MG63 (cell line): ENCODE measurements around the gene ANKRD11. TPM values are rescaled to one million over a fixed set of nuclear protein-coding genes. Genes with fewer than 3 reads are reported as not detected.
A peak's percentile ranks its signal among the peaks of the same experiment; 100 is the strongest.

Experiments used
- DNase-seq: peaks from one replicate; pipeline ENCODE4 v3.0.0-alpha.2; 2020
- H3K27me3 ChIP-seq: fragments of 250-450 bp; sonication (Bioruptor Pico); 2 replicates; pipeline ENCODE4 v1.5.1; 2020; ENCODE audit warnings: mild to moderate bottlenecking, moderate library complexity
- H3K36me3 ChIP-seq: fragments of 250-450 bp; sonication (Bioruptor Pico); 2 replicates; pipeline ENCODE4 v1.5.1; 2020; ENCODE audit warnings: mild to moderate bottlenecking, moderate library complexity
- H3K4me3 ChIP-seq: fragments of 250-450 bp; sonication (Bioruptor Pico); 2 replicates; pipeline ENCODE4 v1.5.1; 2020; ENCODE audit warnings: mild to moderate bottlenecking, moderate library complexity
- H3K9me3 ChIP-seq: fragments of 250-450 bp; sonication (Bioruptor Pico); 2 replicates; pipeline ENCODE4 v1.5.1; 2020; ENCODE audit warnings: mild to moderate bottlenecking, moderate library complexity
- total RNA-seq: library from RNA; depleted of rRNA; stranded (reverse); fragments of >200 nt; shearing (Covaris generic); gene quantifications from 2 replicates; pipeline ENCODE4 v1.2.3, GENCODE V29; 2014; ENCODE audit warnings: low replicate concordance

ANKRD11 gene
- total RNA-seq, 1 experiment from 2014 or later: 54.3 TPM

- H3K27me3 ChIP-seq: no peaks in the 10 kb centered on the region
- no peaks in the 10 kb centered on the region for H3K9me3 ChIP-seq
- DNase-seq: peak; percentile 82
- peaks cover 11% of the 10 kb centered on the region for H3K36me3 ChIP-seq
- H3K4me3 ChIP-seq: no peak overlapping the region
These were observed 167.8 kb downstream of the ANKRD11 start for GRCh38 chr16:89322321-89323119.

- Histone ChIP-seq H3K36me3 (peaks cover 18% of the 10 kb centered on the region), H3K9me3 (no peaks in the 10 kb centered on the region), H3K4me3 (peak overlapping the region; percentile 11; the same call in 1 of the 2 replicates), H3K27me3 (no peaks in the 10 kb centered on the region)
- DNase-seq: peak; percentile 46
These were observed 169.4 kb downstream of the ANKRD11 start for GRCh38 chr16:89320782-89321501.

GRCh38 chr16:89319886-89320781 is 170.2 kb downstream of the ANKRD11 start:
- no peaks in the 10 kb centered on the region for H3K27me3 ChIP-seq
- H3K36me3 ChIP-seq: peaks cover 19% of the 10 kb centered on the region
- H3K9me3 ChIP-seq: no peaks in the 10 kb centered on the region
- DNase-seq: peak; percentile 85
- H3K4me3 ChIP-seq: peak overlapping the region; percentile 11; the same call in 1 of the 2 replicates

GRCh38 chr16:89319631-89319885 is 170.8 kb downstream of the ANKRD11 start:
- Histone ChIP-seq H3K36me3 (peaks cover 19% of the 10 kb centered on the region), H3K27me3 (no peaks in the 10 kb centered on the region), H3K9me3 (no peaks in the 10 kb centered on the region), H3K4me3 (no peak overlapping the region)
- no peak for DNase-seq

- Histone ChIP-seq H3K9me3 (no peaks in the 10 kb centered on the region), H3K4me3 (no peak overlapping the region), H3K27me3 (no peaks in the 10 kb centered on the region), H3K36me3 (peaks cover 19% of the 10 kb centered on the region)
- no peak for DNase-seq
These were observed 171.3 kb downstream of the ANKRD11 start for GRCh38 chr16:89318871-89319630.

GRCh38 chr16:89318430-89318758 is 172.0 kb downstream of the ANKRD11 start:
- no peaks in the 10 kb centered on the region for H3K27me3 ChIP-seq
- no peaks in the 10 kb centered on the region for H3K9me3 ChIP-seq
- peaks cover 15% of the 10 kb centered on the region for H3K36me3 ChIP-seq
- no peak overlapping the region for H3K4me3 ChIP-seq
- no peak for DNase-seq

- Histone ChIP-seq H3K27me3 (no peaks in the 10 kb centered on the region), H3K4me3 (no peak overlapping the region), H3K36me3 (peaks cover 15% of the 10 kb centered on the region), H3K9me3 (no peaks in the 10 kb centered on the region)
- DNase-seq: no peak
These were observed 172.5 kb downstream of the ANKRD11 start for GRCh38 chr16:89317729-89318429.

GRCh38 chr16:89317101-89317671 is 173.2 kb downstream of the ANKRD11 start:
- H3K36me3 ChIP-seq: peaks cover 15% of the 10 kb centered on the region
- H3K4me3 ChIP-seq: no peak overlapping the region
- no peaks in the 10 kb centered on the region for H3K27me3 ChIP-seq
- H3K9me3 ChIP-seq: no peaks in the 10 kb centered on the region
- no peak for DNase-seq

- peaks cover 15% of the 10 kb centered on the region for H3K36me3 ChIP-seq
- no peaks in the 10 kb centered on the region for H3K9me3 ChIP-seq
- no peak overlapping the region for H3K4me3 ChIP-seq
- H3K27me3 ChIP-seq: no peaks in the 10 kb centered on the region
- no peak for DNase-seq
These were observed 173.7 kb downstream of the ANKRD11 start for GRCh38 chr16:89316701-89317100.

- no peaks in the 10 kb centered on the region for H3K9me3 ChIP-seq
- H3K27me3 ChIP-seq: no peaks in the 10 kb centered on the region
- DNase-seq: peak; percentile 81
- H3K36me3 ChIP-seq: peaks cover 17% of the 10 kb centered on the region
- H3K4me3 ChIP-seq: no peak overlapping the region
These were observed 174.4 kb downstream of the ANKRD11 start for GRCh38 chr16:89315791-89316581.

- no peak overlapping the region for H3K4me3 ChIP-seq
- no peak for DNase-seq
- H3K27me3 ChIP-seq: no peaks in the 10 kb centered on the region
- H3K36me3 ChIP-seq: peaks cover 20% of the 10 kb centered on the region
- H3K9me3 ChIP-seq: no peaks in the 10 kb centered on the region
These were observed 175.1 kb downstream of the ANKRD11 start for GRCh38 chr16:89315271-89315670.

- Histone ChIP-seq H3K36me3 (peaks cover 20% of the 10 kb centered on the region), H3K27me3 (no peaks in the 10 kb centered on the region), H3K9me3 (no peaks in the 10 kb centered on the region), H3K4me3 (no peak overlapping the region)
- no peak for DNase-seq
These were observed 175.5 kb downstream of the ANKRD11 start for GRCh38 chr16:89314854-89315253.

GRCh38 chr16:89314357-89314756 is 176.0 kb downstream of the ANKRD11 start:
- no peak for DNase-seq
- H3K9me3 ChIP-seq: no peaks in the 10 kb centered on the region
- H3K4me3 ChIP-seq: no peak overlapping the region
- peaks cover 20% of the 10 kb centered on the region for H3K36me3 ChIP-seq
- H3K27me3 ChIP-seq: no peaks in the 10 kb centered on the region

GRCh38 chr16:89313583-89313982 is 176.8 kb downstream of the ANKRD11 start:
- peaks cover 18% of the 10 kb centered on the region for H3K36me3 ChIP-seq
- DNase-seq: no peak
- no peak overlapping the region for H3K4me3 ChIP-seq
- no peaks in the 10 kb centered on the region for H3K9me3 ChIP-seq
- H3K27me3 ChIP-seq: no peaks in the 10 kb centered on the region
